NCI-H2107 (cell line): Measurements from ENCODE around the gene MYD88.

Experiments used
- DNase-seq: peaks from one replicate; lab custom pipeline; 2025; lab: John Stamatoyannopoulos, UW

MYD88 gene

DNA sequence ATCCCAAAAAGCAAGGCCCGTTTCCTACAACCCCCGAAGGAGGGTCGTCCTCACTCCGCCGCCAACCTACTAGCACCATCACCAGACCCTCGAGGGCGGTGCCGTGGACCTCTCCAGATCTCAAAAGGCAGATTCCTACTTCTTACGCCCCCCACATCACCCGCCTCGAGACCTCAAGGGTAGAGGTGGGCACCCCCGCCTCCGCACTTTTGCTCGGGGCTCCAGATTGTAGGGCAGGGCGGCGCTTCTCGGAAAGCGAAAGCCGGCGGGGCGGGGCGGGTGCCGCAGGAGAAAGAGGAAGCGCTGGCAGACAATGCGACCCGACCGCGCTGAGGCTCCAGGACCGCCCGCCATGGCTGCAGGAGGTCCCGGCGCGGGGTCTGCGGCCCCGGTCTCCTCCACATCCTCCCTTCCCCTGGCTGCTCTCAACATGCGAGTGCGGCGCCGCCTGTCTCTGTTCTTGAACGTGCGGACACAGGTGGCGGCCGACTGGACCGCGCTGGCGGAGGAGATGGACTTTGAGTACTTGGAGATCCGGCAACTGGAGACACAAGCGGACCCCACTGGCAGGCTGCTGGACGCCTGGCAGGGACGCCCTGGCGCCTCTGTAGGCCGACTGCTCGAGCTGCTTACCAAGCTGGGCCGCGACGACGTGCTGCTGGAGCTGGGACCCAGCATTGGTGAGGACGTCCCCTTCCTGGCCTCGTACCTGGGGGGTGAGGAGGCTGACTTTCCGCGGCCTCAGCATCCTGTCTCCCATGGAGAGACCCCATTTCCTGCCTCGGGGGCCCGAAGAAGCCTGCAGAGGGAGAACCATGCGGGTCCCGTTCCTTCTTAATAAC lies at the start of gene MYD88:
Gene MYD88 (plus strand): TSS at position 313 of the 842 bp plus-strand sequence. CDS start 40 bp downstream, at position 353.
- DNase-seq = no peak

DNA sequence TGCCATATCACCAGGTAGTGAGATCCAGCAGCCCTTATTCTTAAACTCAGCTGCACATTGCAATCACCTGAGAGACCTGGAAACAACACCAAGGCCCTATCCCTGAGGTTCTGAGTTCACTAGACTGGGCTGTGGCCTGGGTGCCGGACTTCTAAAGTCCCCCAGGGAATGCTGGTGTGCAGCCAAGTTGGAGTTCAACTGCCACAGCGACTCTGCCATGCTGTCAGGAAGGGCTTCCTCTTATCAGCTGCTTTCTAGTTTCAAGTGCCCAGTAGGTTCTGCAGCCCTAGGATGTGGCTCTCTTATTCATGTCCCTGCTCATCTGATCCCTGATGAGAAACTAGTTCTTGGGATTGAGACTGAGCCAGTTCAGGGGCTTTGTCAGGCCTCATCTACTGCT lies 49.3 kb upstream of the MYD88 start:
- no peak for DNase-seq

DNA sequence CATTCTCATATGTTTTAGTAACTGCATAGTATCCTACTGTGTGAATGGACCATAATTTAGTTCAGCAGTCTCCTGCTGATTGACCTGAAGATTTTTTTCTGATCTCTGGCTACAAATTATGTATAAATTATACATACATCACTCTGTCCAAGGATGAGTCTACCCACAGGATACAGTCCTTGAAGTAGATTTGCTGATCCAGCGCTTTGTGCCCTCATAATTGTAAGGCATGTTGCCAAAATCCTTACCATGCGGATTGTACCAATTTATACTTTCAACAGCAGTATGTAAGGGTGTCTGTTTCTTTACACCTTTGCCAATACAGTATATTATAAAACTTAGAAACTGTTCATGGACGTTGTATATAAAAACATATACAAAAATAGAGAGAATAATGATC lies 48.0 kb upstream of the MYD88 start:
- no peak for DNase-seq

DNA sequence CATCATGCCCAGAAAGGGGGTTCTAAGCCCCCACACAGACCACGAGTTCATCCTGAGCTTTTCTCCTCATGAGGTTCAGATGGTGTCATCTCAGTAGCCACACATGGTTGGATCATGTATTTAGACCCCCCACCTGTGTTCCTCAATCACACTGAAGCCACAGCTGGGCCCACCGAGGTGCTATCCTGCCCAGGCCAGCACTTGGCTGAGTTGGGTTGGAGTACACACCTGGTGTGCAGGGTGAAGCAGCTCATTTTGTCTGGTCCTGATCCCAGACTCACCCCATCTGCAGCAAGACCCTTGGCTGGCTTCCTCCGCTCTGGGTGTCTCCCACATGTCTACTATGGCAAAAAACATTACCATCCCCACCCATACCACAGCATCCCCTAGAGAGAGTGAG lies 43.5 kb upstream of the MYD88 start:
- no peak for DNase-seq

DNA sequence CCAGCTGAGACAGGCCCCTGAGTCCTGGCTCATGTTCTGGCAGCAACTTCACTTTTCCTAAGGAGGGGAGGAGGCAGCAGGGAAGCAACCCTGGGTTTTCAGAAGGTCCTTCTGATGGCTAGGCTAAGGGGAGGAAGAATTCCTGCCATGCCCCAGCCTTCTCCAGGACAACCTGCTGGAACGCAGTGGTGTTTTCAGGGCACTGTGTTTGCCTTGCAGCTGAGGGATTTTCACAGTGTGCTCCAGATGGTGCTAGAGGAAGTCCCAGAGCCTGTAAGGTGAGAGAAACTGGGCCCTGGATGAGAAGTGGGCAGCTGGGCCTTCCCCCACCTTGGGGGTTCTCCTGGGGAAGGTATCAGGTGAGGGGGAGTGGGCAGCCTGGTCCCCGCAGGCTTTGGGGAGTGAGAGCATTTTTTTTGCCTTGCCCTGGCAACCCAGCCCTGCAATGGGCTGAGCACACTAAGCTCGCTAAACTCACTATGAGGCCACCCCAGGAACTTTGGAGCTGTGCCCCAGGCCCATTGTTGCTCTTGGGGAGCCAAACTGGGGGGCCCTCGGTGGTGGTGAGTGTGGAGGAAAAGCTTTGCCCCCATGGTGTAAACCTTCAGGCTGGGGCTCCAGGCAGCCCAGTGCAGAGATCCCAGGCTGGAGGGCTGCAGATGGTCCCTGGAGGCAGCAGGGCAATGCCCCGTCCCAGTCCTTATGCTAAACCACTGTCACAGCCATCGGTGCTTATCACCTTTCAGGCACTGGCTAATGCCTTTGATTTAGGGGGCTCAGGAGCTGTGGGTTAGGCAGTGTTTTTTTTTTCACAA lies 42.6 kb upstream of the MYD88 start:
- no peak for DNase-seq

DNA sequence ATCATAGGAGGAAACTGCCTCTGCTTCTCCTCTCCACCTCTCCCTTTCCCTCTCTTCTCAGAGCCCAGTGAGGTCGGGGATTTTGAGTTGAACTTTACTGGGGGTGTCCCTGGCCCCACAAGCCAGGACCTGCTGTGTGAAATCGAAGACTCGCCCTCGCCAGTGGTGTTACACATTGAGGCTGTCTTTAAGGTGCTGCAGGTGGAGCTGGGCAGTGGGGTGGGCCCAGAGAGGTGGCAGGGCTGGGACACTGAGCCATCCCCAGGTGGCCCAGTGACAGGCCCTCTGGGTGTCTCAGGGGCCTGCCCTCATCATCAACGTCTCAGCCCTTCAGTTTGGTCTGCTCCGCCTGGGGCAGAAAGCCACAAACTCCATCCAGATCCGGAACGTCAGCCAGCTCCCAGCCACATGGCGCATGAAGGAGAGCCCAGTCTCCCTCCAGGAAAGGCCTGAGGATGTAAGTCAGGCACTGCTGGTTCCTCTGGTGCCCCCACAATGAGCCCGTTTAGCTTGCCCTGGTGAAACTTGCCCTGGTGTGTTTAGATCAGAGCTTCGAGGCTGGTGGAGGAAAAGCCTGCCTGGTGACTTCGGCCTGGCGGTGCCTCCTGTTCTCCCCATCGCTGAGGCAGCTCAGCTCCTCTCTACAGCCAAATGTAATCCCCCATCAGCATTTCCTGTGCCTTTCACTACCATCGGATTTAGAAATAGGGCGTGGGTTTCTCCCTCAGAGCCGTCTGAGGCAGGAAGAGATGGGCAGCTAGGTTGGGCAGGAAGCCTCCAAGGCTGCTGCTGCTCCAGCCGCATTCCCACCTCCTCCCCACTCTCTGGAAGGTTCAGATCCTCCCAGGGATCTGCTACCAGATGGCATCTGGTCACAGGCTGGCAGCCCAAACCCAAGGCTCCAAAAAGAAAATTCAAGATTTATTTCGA lies 40.8 kb upstream of the MYD88 start:
- DNase-seq = no peak

DNA sequence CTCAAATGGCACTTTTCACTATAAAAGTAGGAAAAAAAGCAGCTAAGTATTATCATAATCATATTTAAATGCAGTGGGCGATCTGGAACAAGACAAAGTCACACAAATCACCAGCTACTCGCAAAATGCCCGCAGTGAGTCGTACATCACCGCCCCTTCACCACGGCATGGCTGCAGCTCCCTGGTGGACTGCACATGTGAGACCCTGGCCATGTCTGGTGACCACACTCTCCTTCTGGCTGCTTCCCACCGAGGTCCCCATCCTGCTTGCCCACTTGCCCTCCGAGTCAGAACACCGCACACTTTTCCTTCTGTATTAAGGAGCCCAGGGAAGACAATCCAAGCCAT lies 40.1 kb upstream of the MYD88 start:
- DNase-seq = no peak

DNA sequence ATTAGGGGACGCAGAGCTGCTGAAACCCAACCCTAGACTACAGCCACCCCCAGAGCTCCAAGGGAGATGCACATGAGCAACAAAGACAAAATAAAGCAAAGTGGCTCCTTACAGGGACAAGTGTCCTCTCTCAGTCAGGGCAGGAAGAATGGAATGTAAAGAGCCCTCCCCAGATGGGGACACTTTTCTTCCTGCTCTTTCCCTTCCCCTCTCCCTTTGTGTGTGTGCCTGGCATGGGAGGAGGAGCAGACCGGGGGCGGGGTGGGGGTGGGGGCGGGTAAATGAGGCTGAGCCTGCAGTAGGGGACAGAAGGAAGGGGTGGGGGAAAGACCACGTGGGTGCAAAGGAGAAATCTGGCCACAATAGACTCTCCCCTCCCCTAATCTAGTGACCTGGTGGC lies 38.9 kb upstream of the MYD88 start:
- no peak for DNase-seq

DNA sequence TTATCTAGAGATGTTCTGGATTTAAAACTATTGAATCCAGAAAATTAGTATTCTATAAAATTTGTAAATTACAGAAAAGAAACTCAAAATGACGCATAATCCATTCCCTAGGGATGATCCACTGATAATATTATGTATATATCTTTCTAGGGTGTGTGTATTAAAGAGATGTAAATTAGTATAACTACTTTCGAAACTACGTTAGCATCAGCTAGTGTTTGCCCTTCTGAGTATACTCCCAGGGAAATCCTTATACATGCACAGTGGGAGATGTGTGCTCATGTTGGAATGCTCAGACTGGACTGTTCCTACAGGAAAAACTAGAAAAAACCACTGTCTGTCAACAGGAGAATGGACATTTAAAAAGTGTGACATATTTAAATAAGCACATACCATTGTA lies 38.0 kb upstream of the MYD88 start:
- DNase-seq = no peak

DNA sequence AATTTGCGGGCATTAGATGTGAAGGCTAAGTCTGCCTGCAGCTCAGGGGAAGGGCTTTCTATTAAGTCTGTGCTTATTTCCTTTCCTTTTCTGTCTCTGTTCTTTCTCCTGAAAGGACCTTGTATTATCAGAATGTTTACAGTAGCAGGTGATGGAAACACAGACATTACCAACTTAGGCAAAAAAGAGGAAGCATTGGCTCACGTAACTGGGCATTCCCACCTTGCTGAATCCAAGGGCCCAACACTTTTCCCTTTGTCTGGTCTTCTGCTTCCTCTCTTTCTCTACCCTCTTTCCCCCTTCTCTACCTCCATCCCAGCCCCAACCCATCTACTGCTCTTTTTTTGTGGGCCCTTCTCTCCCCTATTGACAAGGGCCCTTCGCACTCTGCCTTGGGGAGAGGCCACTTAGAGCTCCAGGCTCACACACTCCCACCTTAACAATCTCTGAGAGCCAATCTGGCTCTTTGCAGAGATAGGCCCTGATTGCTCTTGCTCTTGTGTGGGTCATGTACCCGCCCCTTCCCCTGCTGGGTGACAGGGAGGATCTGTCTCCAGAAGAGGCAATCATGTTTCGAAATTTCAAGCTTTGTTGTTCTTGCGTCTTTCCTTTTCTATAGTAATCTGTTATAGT lies 36.5 kb upstream of the MYD88 start:
- no peak for DNase-seq

DNA sequence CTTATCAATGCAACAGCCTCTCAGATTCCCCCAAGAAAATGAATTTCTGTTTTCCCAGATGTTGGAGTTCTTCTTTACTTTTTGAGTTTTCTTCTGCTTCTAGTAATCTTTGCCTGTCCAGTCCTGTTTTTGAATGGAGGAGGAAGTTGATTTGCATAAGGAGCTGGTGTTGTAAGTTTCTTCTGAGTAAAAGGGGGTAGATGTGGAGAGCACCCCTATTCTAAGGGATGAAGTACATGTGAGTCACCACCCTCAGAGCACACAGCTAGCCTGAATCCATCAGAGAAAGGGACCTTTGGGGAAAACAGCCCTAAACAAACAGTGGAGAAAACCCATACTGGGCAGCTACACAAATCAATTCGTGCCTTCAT lies 36.0 kb upstream of the MYD88 start:
- DNase-seq = no peak

DNA sequence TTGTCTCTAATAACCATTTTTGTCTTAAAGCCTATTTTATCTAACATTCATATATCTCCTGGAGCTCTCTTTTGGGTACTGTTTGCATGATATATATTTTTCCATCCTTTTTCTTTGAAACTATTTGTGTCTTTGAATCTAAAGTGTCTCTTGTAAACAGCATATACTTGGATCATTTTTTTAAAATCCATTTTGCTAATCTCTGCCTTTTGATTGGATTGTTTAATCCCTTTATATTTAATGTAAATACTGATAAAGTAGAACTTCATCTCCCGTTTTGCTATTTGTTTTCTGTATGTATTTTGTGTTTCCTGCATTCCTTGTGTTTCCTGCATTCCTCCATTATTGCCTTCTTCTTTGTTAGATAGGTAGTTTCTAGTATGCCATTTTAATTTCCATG lies 32.9 kb upstream of the MYD88 start:
- no peak for DNase-seq

DNA sequence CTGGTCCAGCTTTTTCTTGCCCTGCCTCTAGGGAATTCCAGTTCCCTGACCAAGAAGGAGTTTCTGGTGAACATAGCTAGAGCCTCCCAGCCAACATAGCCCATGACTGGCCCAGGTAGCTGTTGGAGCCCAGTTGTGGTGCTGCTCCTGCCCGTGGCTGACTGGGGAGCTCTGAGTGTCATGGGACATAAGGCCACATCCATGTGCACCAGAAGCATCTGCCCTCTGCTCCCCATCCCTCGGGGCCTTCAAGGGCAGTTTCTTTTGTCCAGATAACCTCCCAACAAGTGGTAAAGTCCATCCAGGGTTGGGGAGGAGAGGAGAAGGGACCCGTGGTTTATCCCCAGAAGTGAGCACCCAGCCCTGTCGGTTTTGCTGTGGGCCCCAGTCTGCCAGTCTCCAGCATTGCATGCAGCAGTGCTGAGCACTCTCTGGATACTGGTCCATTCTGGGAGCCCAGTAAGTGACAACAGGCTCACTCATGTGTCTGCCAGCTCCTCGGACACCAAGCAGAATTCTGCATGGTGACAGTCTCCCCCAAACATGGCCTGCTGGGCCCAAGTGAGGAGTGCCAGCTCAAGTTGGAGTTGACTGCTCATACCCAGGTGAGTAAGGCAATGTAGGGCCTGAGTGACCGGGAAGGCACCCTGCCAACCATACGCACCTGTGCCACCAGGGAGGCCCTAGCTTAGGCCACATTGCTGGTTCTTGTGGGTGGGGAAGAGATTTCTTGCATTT lies 30.4 kb upstream of the MYD88 start:
- DNase-seq = no peak

DNA sequence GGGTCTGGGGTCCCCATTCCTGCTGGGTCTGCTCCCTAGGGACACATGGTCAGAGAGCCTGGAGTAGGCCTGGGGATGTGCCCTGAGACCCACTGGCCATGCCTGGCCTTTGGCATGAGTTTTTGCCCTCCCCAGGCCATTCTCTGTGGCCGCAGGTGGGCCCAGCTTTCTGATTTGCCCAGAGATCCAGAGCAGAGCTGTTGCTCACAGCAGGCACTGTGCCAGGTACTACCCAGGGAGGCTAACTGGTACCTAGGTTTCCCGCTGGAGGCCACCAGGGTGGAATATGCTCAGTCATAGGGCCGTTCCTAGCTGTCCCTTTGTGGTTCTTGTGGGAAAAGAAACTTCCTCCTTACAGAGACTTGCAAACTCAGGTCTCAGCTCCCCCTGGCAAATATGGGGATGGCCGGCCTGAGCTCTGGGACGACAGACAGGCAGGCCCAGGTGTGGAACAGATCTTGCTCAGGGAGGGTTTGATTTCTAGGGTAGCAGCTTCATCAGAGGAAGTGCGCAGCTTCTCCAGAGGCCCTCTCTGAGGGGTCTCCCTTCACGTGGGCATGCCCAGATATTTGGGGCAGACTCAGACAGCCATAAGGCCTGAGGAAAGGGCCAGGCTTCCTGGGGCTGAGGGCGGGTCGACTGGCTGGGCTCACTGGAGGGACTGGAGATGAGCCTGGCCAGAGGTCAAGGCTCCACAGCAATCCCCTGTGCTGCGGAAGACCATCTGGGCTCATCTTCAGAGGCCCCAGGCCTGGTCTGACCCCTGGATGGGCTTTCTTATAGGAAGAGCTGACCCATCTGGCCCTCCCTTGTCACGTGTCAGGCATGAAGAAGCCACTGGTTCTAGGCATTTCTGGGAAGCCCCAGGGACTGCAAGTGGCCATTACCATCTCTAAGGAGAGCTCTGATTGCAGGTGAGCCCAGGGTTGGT lies 29.5 kb upstream of the MYD88 start:
- DNase-seq = no peak

DNA sequence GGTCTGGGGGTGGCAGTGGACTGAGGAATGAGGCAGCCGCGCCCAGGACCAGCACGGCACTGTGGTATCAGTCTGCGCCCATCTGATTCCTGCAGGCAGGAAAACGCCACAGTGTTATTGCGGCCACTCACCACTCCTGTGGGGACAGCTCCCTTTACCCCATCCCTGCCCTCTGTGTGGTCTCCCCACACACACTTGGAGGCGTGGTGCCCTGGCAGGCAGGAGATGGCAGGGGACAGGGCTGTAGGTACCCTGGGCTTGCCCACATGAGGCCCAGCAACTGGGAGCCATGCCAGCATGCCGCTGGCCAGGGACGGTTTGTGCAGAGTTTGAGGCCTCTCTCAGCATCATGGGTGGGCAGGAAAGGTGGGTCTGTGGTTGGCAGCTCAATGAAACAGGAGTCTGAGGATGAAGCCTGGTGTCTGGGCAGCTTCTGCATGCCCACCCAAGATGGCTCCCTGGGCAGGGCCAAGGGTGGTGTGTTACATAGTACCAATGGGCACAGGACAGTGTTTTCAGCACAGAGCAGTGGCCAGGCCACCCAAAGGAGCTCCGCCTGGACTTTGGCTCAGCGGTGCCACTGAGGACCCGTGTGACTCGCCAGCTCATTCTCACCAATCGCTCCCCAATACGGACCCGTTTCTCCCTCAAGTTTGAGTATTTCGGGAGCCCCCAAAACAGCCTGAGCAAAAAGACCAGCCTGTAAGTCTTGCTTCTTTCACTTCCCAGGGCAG lies 28.7 kb upstream of the MYD88 start:
- DNase-seq = no peak

DNA sequence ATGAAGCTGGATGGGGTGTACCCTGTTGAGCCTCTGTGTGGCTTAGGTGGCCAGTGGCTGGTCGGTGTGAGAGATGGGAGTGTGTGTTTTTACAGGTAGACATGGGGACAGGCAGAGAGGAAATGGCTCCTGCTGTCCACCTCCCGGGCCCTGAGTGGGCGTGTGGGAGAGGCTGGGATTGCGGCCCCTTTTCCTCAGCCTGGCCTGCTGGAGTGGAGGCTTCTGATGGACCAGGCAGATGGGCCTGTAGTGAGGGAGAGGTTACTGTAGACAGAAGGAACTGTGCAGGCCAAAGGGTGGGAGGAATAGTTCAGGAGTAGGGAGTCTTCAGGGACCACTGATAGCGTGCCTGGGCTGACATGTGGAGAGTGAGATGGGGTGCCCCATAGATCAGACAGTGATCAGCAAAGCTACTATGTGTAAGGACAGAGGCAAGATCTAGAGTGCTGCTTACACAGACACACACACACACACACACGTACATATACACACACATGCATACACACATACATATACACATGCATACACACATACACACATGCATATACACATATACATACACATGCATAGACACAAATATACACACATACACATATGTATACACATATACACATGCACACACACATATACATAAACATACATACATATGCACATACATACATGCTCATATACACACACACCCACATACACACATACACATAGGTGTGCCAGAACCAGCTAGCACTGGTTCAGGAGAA lies 28.0 kb upstream of the MYD88 start:
- no peak for DNase-seq

DNA sequence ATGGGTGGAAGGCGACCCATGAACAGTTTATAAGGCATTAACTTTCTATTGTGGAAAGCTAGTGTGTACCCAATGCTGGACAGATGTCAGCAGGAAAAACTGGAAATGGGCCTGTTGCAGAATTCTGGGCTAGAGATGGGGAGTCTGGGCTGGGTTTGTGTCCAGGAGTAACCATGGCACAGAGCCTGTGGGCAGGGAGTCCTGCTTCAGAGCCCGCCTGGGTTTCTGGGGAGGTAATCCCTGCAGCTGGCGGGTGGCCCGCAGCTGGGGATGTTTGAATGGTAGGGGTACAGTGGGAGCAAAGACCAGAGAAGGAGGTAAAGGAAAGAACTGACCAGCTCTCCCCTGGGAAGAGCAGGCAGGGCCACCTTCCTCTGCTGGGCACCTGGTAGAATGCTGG lies 27.3 kb upstream of the MYD88 start:
- no peak for DNase-seq

DNA sequence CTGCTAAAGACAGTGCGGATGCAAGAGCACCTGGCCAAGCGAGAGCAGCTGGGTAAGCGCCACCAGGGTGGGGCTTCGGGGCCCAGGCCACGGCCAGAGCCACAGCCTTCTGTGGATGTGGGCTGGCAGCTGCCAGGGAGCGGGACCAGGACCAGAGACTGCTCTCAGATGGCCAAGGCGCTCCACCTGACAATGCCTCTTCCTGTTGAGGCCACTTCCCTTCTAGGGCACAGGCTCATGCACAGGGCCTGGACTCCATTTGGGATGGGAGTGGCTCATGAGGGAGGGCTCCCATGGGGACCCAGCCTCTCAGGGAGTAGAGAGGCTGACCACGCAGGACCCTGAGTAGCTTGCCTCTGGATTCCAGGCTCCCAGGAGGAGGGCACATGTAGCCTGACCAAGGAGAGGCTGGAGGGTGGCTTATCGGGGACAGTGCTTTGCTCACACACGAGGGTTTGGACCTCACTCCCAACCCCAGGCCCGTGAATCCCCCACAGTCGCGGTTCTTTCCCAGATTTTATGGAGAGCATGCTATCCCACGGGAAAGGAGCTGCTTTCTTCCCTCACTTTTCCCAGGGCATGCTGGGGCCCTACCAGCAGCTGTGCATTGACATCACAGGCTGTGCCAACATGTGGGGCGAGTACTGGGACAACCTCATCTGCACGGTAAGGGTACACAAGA lies 26.6 kb upstream of the MYD88 start:
- no peak for DNase-seq
